MCF 10A (cell line): ENCODE data around the gene NFKBIZ. TPM values are rescaled to one million over a fixed set of nuclear protein-coding genes. Genes with fewer than 3 reads are reported as not detected.

Experiments used
- Bru-seq: library from RNA; stranded (reverse); fragments of 400-500 nt; gene quantifications from one replicate; lab custom pipeline; 2021; lab: Mats Ljungman, UMichigan
- BruChase-seq, 2 experiments: library from RNA; stranded (reverse); fragments of 400-500 nt; gene quantifications; one replicate each; lab custom pipeline; 2021; lab: Mats Ljungman, UMichigan
- BruUV-seq: library from RNA; stranded (reverse); fragments of 400-500 nt; replicated peaks from 2 replicates; lab custom pipeline; 2021; lab: Mats Ljungman, UMichigan
- CTCF ChIA-PET: fragments of 300-600 bp; sonication (Branson Sonifier 250); formaldehyde crosslinking; extraction: SDS; loops from one replicate; lab custom pipeline; 2021; ENCODE audit warnings: antibody characterized with exemption, inconsistent platforms; lab: Yijun Ruan, JAX
- POLR2A ChIA-PET: fragments of 300-600, 350-650 bp; sonication (Branson Sonifier 250); formaldehyde crosslinking; extraction: SDS; loops from one replicate; lab custom pipeline; 2020; ENCODE audit warnings: antibody characterized with exemption, inconsistent platforms; lab: Yijun Ruan, JAX
- DNase-seq: peaks from one replicate; pipeline ENCODE4 v3.0.0-alpha.2; 2018; ENCODE audit not compliant: unreplicated experiment
- H3K27ac Mint-ChIP-seq: one replicate; pipeline ENCODE4 v1.8.0; 2022; ENCODE audit warnings: mild to moderate bottlenecking, low read depth, mixed read lengths; ENCODE audit not compliant: unreplicated experiment
- H3K27me3 Mint-ChIP-seq: one replicate; pipeline ENCODE4 v1.8.0; 2022; ENCODE audit warnings: mixed read lengths; ENCODE audit not compliant: insufficient read depth, unreplicated experiment
- H3K36me3 Mint-ChIP-seq: one replicate; pipeline ENCODE4 v1.8.0; 2022; ENCODE audit warnings: mild to moderate bottlenecking, moderate library complexity, mixed read lengths; ENCODE audit not compliant: insufficient read depth, unreplicated experiment
- H3K4me1 Mint-ChIP-seq: one replicate; pipeline ENCODE4 v1.8.0; 2022; ENCODE audit warnings: mixed read lengths; ENCODE audit not compliant: insufficient read depth, unreplicated experiment
- H3K4me3 Mint-ChIP-seq: one replicate; pipeline ENCODE4 v1.8.0; 2022; ENCODE audit warnings: mild to moderate bottlenecking, moderate library complexity, mixed read lengths; ENCODE audit not compliant: unreplicated experiment
- H3K9me3 Mint-ChIP-seq: one replicate; pipeline ENCODE4 v1.8.0; 2022; ENCODE audit warnings: mixed read lengths; ENCODE audit not compliant: unreplicated experiment
- intact Hi-C: fragments of 100-400 bp; cut with micrococcal nuclease; formaldehyde crosslinking; loops from 2 replicates; pipeline ENCODE4 v1.14.1; 2022
- long read RNA-seq: library from polyadenylated mRNA; stranded (forward); transcript quantifications from one replicate; pipeline ENCODE4 v2.0.0, GENCODE V29; 2022
- total RNA-seq: library from RNA; stranded (reverse); gene quantifications from 2 replicates; pipeline ENCODE4 v1.2.3, GENCODE V29; 2022
- TF ChIP-seq, protein P1 (sequence below): fragments of 200-600 bp; IDR thresholded peaks from one replicate; pipeline ENCODE4 v1.8.0; 2022; ENCODE audit warnings: antibody characterized with exemption, mild to moderate bottlenecking; ENCODE audit not compliant: unreplicated experiment

The NFKBIZ gene, protein sequence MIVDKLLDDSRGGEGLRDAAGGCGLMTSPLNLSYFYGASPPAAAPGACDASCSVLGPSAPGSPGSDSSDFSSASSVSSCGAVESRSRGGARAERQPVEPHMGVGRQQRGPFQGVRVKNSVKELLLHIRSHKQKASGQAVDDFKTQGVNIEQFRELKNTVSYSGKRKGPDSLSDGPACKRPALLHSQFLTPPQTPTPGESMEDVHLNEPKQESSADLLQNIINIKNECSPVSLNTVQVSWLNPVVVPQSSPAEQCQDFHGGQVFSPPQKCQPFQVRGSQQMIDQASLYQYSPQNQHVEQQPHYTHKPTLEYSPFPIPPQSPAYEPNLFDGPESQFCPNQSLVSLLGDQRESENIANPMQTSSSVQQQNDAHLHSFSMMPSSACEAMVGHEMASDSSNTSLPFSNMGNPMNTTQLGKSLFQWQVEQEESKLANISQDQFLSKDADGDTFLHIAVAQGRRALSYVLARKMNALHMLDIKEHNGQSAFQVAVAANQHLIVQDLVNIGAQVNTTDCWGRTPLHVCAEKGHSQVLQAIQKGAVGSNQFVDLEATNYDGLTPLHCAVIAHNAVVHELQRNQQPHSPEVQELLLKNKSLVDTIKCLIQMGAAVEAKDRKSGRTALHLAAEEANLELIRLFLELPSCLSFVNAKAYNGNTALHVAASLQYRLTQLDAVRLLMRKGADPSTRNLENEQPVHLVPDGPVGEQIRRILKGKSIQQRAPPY
- 48.9 and 58.8 TPM in 2 replicates for total RNA-seq
- percentile 99 among the genes with signal in this experiment for Bru-seq, nascent RNA
- percentile 86 among the genes with signal in this experiment for BruChase-seq, experiment 1, labeled RNA remaining after a 6-hour chase
- BruChase-seq, experiment 2, labeled RNA remaining after a 2-hour chase: percentile 88 among the genes with signal in this experiment
- long read RNA-seq, transcript NFKBIZ-202 (12 exons, 3,923 nt): major isoform, 11 of 23 reads
- long read RNA-seq, partial matches to known transcripts: 6 of 23 reads
- long read RNA-seq, other reads (novel, unspliced or antisense): 4 of 23 reads

DNA sequence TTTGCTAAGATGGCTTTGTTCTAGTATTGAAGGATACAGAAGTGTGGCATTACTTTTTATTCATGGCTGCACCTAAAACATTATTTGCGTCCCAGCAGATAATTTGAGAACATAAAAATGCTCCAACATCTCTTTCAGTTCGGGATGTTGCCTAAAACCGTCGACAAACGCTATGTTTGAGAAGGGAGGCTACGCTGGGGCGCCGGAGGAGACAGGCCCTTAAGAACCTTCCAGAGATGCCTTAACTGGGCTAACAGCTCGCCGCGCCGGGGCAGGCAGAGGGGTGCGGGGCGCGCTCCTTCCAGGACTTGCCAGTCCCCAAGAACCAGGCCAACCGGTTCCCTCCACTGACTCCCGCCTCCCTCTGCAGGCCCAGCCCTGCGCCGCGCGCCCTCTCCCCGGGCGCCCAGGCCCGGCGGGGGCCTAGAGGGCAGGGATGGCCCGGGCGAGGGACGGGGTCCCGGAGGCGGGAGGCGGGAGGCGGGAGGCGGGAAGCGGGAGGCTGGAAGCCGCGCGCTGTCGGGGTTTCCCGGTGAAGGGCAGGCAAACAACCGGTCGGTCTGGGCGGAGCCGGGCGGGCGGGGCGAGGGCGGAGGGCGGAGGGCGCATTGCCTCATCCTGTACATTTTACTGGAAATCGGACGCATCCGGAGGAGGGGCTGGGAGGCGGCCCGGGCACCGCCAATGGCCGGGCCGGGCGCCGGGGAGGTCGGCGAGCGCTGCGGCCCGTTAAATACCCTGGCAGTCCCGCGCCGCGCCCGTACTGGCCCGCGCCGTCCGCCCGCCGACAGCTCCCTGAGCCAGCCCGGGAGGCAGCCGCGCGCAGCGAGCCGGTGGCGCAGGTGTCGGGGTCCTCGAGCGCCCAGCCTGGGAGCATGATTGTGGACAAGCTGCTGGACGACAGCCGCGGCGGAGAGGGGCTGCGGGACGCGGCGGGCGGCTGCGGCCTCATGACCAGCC is at the start of gene NFKBIZ:
TSS of gene NFKBIZ (plus strand) at position 761 of the 960 bp plus-strand sequence. CDS start at position 876, 115 bp downstream.
- ChIA-PET CTCF (interaction anchor here (0.5 to 3.2 kb wide), 16 partner anchors 11 to 643 kb away, joined by 3 to 21 read pairs (median 4); no protein-coding TSS in a partner anchor), POLR2A (interaction anchor here (0.6 to 4.4 kb wide), 43 partner anchors 10 to 376 kb away, joined by 3 to 121 read pairs (median 5); partner anchors contain the start of genes CEP97, PCNP and ZBTB11)
- peak; percentile 93 for DNase-seq
- peak within 1 kb of the TSS; percentile 99 for H3K27ac Mint-ChIP-seq
- intact Hi-C loops: loop anchor here (1.0 to 2.0 kb wide), 3 partner anchors 20 to 376 kb away; no protein-coding TSS in a partner anchor
- TF ChIP-seq, protein P1, sequence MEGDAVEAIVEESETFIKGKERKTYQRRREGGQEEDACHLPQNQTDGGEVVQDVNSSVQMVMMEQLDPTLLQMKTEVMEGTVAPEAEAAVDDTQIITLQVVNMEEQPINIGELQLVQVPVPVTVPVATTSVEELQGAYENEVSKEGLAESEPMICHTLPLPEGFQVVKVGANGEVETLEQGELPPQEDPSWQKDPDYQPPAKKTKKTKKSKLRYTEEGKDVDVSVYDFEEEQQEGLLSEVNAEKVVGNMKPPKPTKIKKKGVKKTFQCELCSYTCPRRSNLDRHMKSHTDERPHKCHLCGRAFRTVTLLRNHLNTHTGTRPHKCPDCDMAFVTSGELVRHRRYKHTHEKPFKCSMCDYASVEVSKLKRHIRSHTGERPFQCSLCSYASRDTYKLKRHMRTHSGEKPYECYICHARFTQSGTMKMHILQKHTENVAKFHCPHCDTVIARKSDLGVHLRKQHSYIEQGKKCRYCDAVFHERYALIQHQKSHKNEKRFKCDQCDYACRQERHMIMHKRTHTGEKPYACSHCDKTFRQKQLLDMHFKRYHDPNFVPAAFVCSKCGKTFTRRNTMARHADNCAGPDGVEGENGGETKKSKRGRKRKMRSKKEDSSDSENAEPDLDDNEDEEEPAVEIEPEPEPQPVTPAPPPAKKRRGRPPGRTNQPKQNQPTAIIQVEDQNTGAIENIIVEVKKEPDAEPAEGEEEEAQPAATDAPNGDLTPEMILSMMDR: no peak
- BruUV-seq: TSS peak; percentile 61
- H3K36me3 Mint-ChIP-seq: peaks cover 47% of the 10 kb centered on the region
- H3K4me1 Mint-ChIP-seq: peaks cover 35% of the 10 kb centered on the region
- H3K9me3 Mint-ChIP-seq: no peaks in the 10 kb centered on the region
- peak within 1 kb of the TSS; percentile 94 for H3K4me3 Mint-ChIP-seq
- no peaks in the 10 kb centered on the region for H3K27me3 Mint-ChIP-seq

DNA sequence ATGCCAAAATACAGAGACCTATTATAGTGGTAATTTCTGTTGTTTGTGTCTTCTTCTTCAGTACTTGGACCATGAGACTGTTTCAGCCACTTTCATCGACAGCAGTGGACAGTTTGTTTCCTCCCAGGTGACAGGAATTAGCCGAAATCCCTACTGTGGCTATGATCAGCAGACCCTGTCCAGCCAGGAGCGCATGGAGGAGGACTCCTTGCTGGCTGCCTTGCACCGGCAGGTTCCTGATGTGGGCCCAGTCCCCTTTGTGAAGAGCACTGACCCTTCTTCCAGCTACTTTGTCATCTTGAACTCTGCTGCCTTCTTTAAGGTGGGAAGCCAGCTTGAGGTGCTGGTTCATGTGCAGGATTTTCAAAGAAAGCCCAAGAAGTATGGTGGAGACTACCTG is 48.1 kb upstream of the NFKBIZ start:
- no peaks in the 10 kb centered on the region for H3K4me1 Mint-ChIP-seq
- ChIA-PET CTCF (interaction anchor here (0.7 to 21.4 kb wide), 7 partner anchors 9 to 425 kb away, joined by 3 to 795 read pairs (median 10); no protein-coding TSS in a partner anchor), POLR2A (interaction anchor here (0.6 to 1.2 kb wide), 2 partner anchors 270 to 424 kb away, joined by 3 read pairs; no protein-coding TSS in a partner anchor)
- DNase-seq: no peak
- no peaks in the 10 kb centered on the region for H3K27me3 Mint-ChIP-seq
- H3K27ac Mint-ChIP-seq: no peak overlapping the region
- TF ChIP-seq, protein P1: no peak
- no peaks in the 10 kb centered on the region for H3K36me3 Mint-ChIP-seq
- H3K9me3 Mint-ChIP-seq: no peaks in the 10 kb centered on the region
- H3K4me3 Mint-ChIP-seq: no peak overlapping the region
- no TSS peak for BruUV-seq
- intact Hi-C loops: no loop called here

DNA sequence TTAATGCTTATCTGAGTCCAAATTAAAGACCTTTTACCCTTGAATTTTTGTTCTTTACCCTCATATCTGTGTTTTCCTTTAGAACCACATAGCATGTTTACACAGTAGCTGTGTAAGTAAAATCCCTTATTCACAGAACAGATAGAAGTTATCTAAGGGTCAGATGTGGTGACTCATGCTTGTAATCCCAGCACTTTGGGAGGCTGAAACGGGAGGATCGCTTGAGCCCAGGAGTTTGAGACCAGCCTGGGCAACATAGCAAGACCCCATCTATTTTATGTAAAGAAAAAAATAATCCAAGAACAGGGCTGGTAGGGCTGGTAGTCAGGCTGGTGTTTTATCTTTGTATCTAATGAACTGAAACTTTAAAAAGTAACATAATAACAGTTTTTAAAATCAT is 47.1 kb upstream of the NFKBIZ start:
- intact Hi-C loops: loop anchor here (2.0 kb wide), 1 partner anchor 107 kb away; no protein-coding TSS in a partner anchor
- H3K9me3 Mint-ChIP-seq: no peaks in the 10 kb centered on the region
- DNase-seq: no peak
- no peak overlapping the region for H3K4me3 Mint-ChIP-seq
- TF ChIP-seq, protein P1: no peak
- no peaks in the 10 kb centered on the region for H3K27me3 Mint-ChIP-seq
- no TSS peak for BruUV-seq
- CTCF ChIA-PET: interaction anchor here (0.5 to 21.4 kb wide), 41 partner anchors 10 to 749 kb away, joined by 3 to 795 read pairs (median 5); no protein-coding TSS in a partner anchor
- H3K27ac Mint-ChIP-seq: no peak overlapping the region
- no peaks in the 10 kb centered on the region for H3K36me3 Mint-ChIP-seq
- no peaks in the 10 kb centered on the region for H3K4me1 Mint-ChIP-seq
- POLR2A ChIA-PET: interaction anchor here (0.7 to 1.6 kb wide), 2 partner anchors 205 to 423 kb away, joined by 3 to 12 read pairs; no protein-coding TSS in a partner anchor
